GM12801 (cell line): ENCODE results near the gene TGIF1.

ENCODE experiments used
- TF ChIP-seq, protein P1 (sequence below): IDR thresholded peaks from one replicate; pipeline ENCODE4 v1.5.1; 2011; ENCODE audit warnings: control low read depth; ENCODE audit not compliant: insufficient read length; ENCODE audit errors: extremely low read depth

TGIF1 gene

DNA sequence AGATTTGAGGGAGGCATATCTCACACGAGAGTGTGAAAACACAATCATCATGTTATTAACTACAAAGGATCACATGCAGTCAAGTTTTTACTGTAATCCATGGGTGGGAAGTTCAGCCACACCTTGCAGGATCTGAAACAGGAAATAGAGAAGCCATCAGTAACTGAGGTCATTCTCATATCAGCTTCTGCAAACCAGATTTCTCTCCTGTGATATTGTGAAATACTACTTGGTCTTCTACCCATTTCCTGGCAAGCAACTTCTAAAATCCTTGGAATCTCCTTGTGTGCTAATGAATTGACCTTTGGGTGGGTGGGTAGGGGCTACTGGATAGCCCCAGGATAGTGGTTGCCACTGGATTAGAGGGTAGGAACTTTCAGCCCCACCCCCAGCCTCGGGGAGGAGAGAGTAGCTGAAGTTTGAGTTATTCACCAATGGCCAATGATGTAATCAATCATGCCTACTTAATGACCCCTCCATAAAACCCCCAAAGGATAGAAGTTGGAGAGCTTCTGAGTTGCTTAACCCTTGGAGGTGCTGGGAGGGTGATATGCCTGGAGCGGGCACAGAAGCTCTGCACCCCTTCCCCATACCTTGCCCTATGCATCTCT lies 25.6 kb upstream of the TGIF1 start:
- TF ChIP-seq, protein P1, sequence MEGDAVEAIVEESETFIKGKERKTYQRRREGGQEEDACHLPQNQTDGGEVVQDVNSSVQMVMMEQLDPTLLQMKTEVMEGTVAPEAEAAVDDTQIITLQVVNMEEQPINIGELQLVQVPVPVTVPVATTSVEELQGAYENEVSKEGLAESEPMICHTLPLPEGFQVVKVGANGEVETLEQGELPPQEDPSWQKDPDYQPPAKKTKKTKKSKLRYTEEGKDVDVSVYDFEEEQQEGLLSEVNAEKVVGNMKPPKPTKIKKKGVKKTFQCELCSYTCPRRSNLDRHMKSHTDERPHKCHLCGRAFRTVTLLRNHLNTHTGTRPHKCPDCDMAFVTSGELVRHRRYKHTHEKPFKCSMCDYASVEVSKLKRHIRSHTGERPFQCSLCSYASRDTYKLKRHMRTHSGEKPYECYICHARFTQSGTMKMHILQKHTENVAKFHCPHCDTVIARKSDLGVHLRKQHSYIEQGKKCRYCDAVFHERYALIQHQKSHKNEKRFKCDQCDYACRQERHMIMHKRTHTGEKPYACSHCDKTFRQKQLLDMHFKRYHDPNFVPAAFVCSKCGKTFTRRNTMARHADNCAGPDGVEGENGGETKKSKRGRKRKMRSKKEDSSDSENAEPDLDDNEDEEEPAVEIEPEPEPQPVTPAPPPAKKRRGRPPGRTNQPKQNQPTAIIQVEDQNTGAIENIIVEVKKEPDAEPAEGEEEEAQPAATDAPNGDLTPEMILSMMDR: no peak

DNA sequence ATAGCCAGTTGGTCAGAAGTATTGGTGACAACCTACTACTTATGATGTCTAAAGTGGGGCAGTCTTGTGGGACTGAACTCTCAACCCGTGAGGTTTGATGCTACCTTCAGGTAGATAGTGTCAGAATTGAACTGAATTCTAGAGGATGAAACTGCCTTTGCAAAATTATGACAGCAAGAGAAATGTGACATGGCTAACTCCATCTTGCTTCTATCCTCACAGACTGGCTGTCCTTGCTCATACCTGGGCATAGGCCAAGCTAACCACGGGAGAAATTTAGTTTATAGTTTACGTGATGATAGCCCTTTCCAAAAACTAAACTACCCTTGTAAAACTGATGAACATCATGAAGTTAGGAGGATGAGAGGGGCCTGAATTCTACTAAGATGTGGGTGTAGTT lies 24.9 kb upstream of the TGIF1 start:
- TF ChIP-seq, protein P1: no peak

DNA sequence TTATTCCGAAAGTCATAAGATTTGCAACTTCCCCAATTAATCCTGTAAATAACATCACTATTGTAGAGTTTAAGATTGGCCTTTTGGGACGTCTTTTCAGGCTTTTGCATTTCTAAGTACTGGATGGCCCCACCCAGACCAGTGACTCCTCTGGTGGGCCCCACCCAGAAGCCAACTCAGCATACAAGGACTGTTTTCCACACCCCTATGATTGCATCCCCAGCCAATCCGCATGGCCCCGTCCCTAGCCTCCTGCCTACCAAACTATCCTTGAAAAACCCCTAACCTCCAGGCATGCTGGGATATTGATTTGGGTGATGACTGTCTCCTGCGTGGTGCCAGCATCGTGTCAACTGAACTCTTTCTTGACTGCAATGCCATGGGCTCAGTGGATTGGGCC lies 24.5 kb upstream of the TGIF1 start:
- TF ChIP-seq, protein P1: no peak

DNA sequence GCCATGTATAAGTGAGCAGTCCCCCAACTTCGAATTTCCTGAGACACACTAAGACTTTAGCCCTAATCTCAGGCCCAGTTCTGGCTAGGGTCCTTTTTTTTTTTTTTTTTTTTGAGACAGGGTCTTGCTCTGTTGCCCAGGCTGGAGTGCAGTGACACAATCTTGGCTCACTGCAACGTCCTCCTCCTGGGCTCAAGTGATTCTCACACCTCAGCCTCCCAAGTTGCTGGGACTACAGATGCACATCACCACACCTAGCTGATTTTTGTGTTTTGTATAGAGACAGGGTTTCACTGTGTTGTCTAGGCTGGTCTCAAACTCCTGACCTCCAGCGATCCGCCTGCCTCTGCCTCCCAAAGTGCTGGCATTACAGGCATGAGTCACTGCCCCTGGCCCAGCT lies 23.9 kb upstream of the TGIF1 start:
- TF ChIP-seq, protein P1: no peak

DNA sequence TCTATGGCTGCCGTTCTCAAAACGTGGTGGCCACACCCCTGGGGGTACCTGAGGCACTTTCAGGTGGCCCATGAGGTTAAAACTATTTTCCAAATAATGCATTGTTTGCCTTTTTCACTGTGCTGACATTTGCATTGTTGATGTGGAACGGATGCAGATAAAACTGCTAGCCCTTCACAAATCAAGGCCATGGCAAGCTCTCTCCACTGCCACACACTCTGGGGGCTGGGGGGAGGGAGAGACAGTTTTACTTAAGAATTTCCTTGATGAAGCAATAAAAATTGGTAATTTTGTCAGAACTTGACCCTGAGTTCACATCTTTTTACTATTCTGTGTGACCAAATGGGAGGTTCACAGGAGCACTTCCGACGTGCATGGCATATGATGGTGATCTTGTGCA lies 22.0 kb upstream of the TGIF1 start:
- TF ChIP-seq, protein P1: no peak

DNA sequence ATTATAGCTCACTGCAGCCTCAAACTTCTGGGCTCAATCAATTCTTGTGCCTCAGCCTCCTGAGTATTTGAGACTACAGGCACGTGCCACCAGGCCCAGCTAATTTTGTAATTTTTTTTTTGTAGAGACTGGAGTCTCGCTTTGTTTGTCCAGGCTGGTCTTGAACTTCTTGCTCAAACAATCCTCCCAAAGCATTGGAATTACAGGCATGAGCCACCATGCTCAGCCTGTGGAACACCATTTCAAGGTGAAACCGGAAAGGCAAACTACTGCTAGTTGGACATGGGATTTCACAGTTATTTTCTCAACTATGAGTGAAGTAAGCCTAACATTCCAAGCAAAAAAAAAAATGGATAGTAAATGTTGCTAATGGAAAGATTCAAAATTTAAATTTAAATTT lies 20.9 kb upstream of the TGIF1 start:
- TF ChIP-seq, protein P1: no peak

DNA sequence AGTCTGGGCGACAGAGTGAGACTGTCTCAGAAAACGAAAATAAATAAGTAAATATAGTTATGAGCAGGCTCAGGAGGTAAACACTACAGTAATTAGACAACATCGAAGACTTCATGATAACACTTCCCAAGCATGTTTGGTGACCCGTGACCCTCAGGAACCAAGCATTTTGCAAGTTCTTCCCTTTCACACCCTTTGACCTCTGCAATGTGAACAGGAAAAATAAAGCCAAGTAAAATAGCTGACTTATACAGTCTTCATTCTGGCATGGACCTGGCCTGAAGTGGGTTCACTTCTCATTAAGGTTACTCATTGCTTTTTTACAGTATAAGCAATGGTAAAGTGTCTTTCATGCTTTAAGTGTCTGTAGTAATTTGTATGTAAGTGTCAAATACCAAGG lies 15.3 kb upstream of the TGIF1 start:
- TF ChIP-seq, protein P1: no peak
